ENCODE results near the gene FATE1. TPM values are rescaled to one million over a fixed set of nuclear protein-coding genes. Genes with fewer than 3 reads are reported as not detected.

The FATE1 gene
- total RNA-seq, 2 experiments from 2014 or later: not detected

GRCh38 chrX:151704041-151704663 is 11.7 kb upstream of the FATE1 start:
- Histone ChIP-seq H3K4me1 (ENCODE audit: insufficient read depth, low read length, poor library complexity, severe bottlenecking) (no peaks in the 10 kb centered on the region), H3K27ac (ENCODE audit: low read depth, low read length, poor library complexity, severe bottlenecking) (no peak overlapping the region), H3K36me3 (ENCODE audit: insufficient read depth, low read length) (no peaks in the 10 kb centered on the region), H3K9me3 (ENCODE audit: low read length) (no peaks in the 10 kb centered on the region), H3K4me3 (ENCODE audit: low read depth, low read length, poor library complexity, severe bottlenecking) (no peak overlapping the region), H2AFZ (ENCODE audit: low read length) (no peak overlapping the region), H4K20me1 (ENCODE audit: insufficient read depth, low read length) (no peaks in the 10 kb centered on the region), H3K9me2 (ENCODE audit: insufficient read depth, low read length) (no peaks in the 10 kb centered on the region), H3K79me2 (ENCODE audit: insufficient read depth, low read depth, low read length) (no peaks in the 10 kb centered on the region), H3K4me2 (ENCODE audit: low read length) (no peak overlapping the region)
- ChIA-PET POLR2A (no interaction called here), CTCF (ENCODE audit: unreplicated experiment) (no interaction called here)
- no peak for DNase-seq (ENCODE audit: low spot score)
- intact Hi-C loops (cut with micrococcal nuclease; ENCODE audit: unreplicated experiment): no loop called here
- no TSS peak for BruUV-seq (replicated peaks)
- TF ChIP-seq EZH2phosphoT487 (IDR thresholded peaks at IDR 0.05; ENCODE audit: borderline replicate concordance, low read depth, low read length) (no peak), CTCF (conservative IDR thresholded peaks at IDR 0.05; ENCODE audit: low read length) (no peak)

- H3K9me2 ChIP-seq (ENCODE audit: insufficient read depth, low read length): no peaks in the 10 kb centered on the region
- ChIA-PET CTCF (ENCODE audit: unreplicated experiment) (no interaction called here), POLR2A (no interaction called here)
- intact Hi-C loops (cut with micrococcal nuclease; ENCODE audit: unreplicated experiment): no loop called here
- H3K4me1 ChIP-seq (ENCODE audit: insufficient read depth, low read length, poor library complexity, severe bottlenecking): no peaks in the 10 kb centered on the region
- BruUV-seq (replicated peaks): no TSS peak
- no peak for TF ChIP-seq EZH2phosphoT487 (IDR thresholded peaks at IDR 0.05; ENCODE audit: borderline replicate concordance, low read depth, low read length)
- no peak for TF ChIP-seq CTCF (conservative IDR thresholded peaks at IDR 0.05; ENCODE audit: low read length)
- H4K20me1 ChIP-seq (ENCODE audit: insufficient read depth, low read length): no peaks in the 10 kb centered on the region
- H3K79me2 ChIP-seq (ENCODE audit: insufficient read depth, low read depth, low read length): no peaks in the 10 kb centered on the region
- H2AFZ ChIP-seq (ENCODE audit: low read length): no peak overlapping the region
- no peak overlapping the region for H3K27ac ChIP-seq (ENCODE audit: low read depth, low read length, poor library complexity, severe bottlenecking)
- no peaks in the 10 kb centered on the region for H3K9me3 ChIP-seq (ENCODE audit: low read length)
- DNase-seq (ENCODE audit: low spot score): no peak
- no peak overlapping the region for H3K4me3 ChIP-seq (ENCODE audit: low read depth, low read length, poor library complexity, severe bottlenecking)
- no peak overlapping the region for H3K4me2 ChIP-seq (ENCODE audit: low read length)
- H3K36me3 ChIP-seq (ENCODE audit: insufficient read depth, low read length): no peaks in the 10 kb centered on the region
Observed at GRCh38 chrX:151708821-151709220, 7.0 kb upstream of the FATE1 start.

GRCh38 chrX:151710457-151710856 is 5.4 kb upstream of the FATE1 start:
- TF ChIP-seq EZH2phosphoT487 (IDR thresholded peaks at IDR 0.05; ENCODE audit: borderline replicate concordance, low read depth, low read length): no peak
- no peak for TF ChIP-seq CTCF (conservative IDR thresholded peaks at IDR 0.05; ENCODE audit: low read length)
- Histone ChIP-seq H3K9me2 (ENCODE audit: insufficient read depth, low read length) (no peaks in the 10 kb centered on the region), H4K20me1 (ENCODE audit: insufficient read depth, low read length) (no peaks in the 10 kb centered on the region), H3K79me2 (ENCODE audit: insufficient read depth, low read depth, low read length) (no peaks in the 10 kb centered on the region), H3K4me3 (ENCODE audit: low read depth, low read length, poor library complexity, severe bottlenecking) (no peak overlapping the region), H3K4me2 (ENCODE audit: low read length) (no peak overlapping the region), H3K27ac (ENCODE audit: low read depth, low read length, poor library complexity, severe bottlenecking) (no peak overlapping the region), H2AFZ (ENCODE audit: low read length) (no peak overlapping the region), H3K4me1 (ENCODE audit: insufficient read depth, low read length, poor library complexity, severe bottlenecking) (no peaks in the 10 kb centered on the region), H3K36me3 (ENCODE audit: insufficient read depth, low read length) (no peaks in the 10 kb centered on the region), H3K9me3 (ENCODE audit: low read length) (no peaks in the 10 kb centered on the region)
- ChIA-PET CTCF (ENCODE audit: unreplicated experiment) (no interaction called here), POLR2A (no interaction called here)
- DNase-seq (ENCODE audit: low spot score): no peak
- intact Hi-C loops (cut with micrococcal nuclease; ENCODE audit: unreplicated experiment): no loop called here
- no TSS peak for BruUV-seq (replicated peaks)
